GM13976 (cell line): ENCODE measurements around the gene PACRG.

ENCODE experiments used
- DNase-seq: peaks from one replicate; pipeline ENCODE4 v3.0.0; 2012; ENCODE audit warnings: low spot score
- CTCF ChIP-seq: IDR thresholded peaks from 2 replicates; pipeline ENCODE4 v1.5.1; 2012; ENCODE audit warnings: borderline replicate concordance, mild to moderate bottlenecking; ENCODE audit not compliant: insufficient read depth; ENCODE audit errors: extremely low read depth, missing control alignments, control extremely low read depth
- in situ Hi-C: fragments of 300-500 bp; cut with MboI; formaldehyde crosslinking; loops from one replicate; pipeline ENCODE4 v1.12.0; 2022; ENCODE audit warnings: low sequenced_read_pairs, mixed read lengths, inconsistent platforms; ENCODE audit not compliant: unreplicated experiment

Gene PACRG

GRCh38 chr6:163340201-163340887 lies 612.6 kb downstream of the PACRG start:
- in situ Hi-C loops: no loop called here
- DNase-seq: no peak
- TF ChIP-seq CTCF: no peak

GRCh38 chr6:163341224-163342061 lies 613.7 kb downstream of the PACRG start:
- in situ Hi-C loops: no loop called here
- TF ChIP-seq CTCF: no peak
- no peak for DNase-seq

GRCh38 chr6:163342571-163343539 lies 615.1 kb downstream of the PACRG start:
- in situ Hi-C loops: no loop called here
- DNase-seq: no peak
- no peak for TF ChIP-seq CTCF

- no peak for TF ChIP-seq CTCF
- in situ Hi-C loops: no loop called here
- DNase-seq: no peak
Measured at GRCh38 chr6:163343609-163344008, 615.8 kb downstream of the PACRG start.

- no peak for DNase-seq
- in situ Hi-C loops: no loop called here
- no peak for TF ChIP-seq CTCF
Measured at GRCh38 chr6:163344411-163344810, 616.6 kb downstream of the PACRG start.

GRCh38 chr6:163345931-163346330 lies 618.2 kb downstream of the PACRG start:
- in situ Hi-C loops: no loop called here
- DNase-seq: no peak
- no peak for TF ChIP-seq CTCF
